Adrenal gland (tissue), 12 donors: Measurements from ENCODE around the gene SRGAP1. TPM values are rescaled to one million over a fixed set of nuclear protein-coding genes. Genes with fewer than 3 reads are reported as not detected.

ENCODE experiments used
- DNase-seq, 7 donors: peaks; one replicate each; pipeline ENCODE4 v3.0.0-alpha.2; 2019 to 2020
- H3K27ac ChIP-seq, 5 donors: fragments of 200-600 bp; sonication (generic) in 4 of 5; 1 replicate in 3 of 5; 2 replicates in 2 of 5; pipeline versions ENCODE4 v1.5.1 to v1.8.0; 2016 to 2020; ENCODE audit warnings: mild to moderate bottlenecking in 1 of 5
- H3K27me3 ChIP-seq: fragments of 200-600 bp; 2 replicates; pipeline ENCODE4 v1.8.0; 2021
- H3K36me3 ChIP-seq, 2 donors: fragments of 200-600 bp; replicated peaks in 1 of 2; 1 replicate in 1 of 2; 2 replicates in 1 of 2; pipeline versions ENCODE4 v1.5.1 to v1.8.0; 2018 to 2022
- H3K4me1 ChIP-seq, 2 donors: fragments of 200-600 bp; replicated peaks in 1 of 2; 1 replicate in 1 of 2; 2 replicates in 1 of 2; pipeline versions ENCODE4 v1.5.1 to v1.8.0; 2018 to 2021
- H3K4me3 ChIP-seq, 4 donors: fragments of 200-600 bp; sonication (generic) in 3 of 4; one replicate each; pipeline ENCODE4 v1.5.1; 2016 to 2018
- H3K9me3 ChIP-seq, 3 donors: fragments of 200-600 bp; sonication (generic) in 1 of 3; replicated peaks in 1 of 3; 1 replicate in 2 of 3; 2 replicates in 1 of 3; pipeline versions ENCODE4 v1.5.1 to v1.8.0; 2016 to 2021
- CTCF ChIP-seq, 6 experiments: fragments of 450-650 bp in 4 of 6; fragments of 200-600 bp in 2 of 6; sonication (generic) in 1 of 6; IDR thresholded peaks; 1 replicate in 5 of 6; 2 replicates in 1 of 6; pipeline versions ENCODE4 v1.5.1 to v1.8.0; 2016 to 2021; ENCODE audit warnings: antibody characterized with exemption in 6 of 6, mild to moderate bottlenecking in 2 of 6, moderate library complexity in 1 of 6
- POLR2A ChIP-seq, 2 donors: fragments of 450-650 bp; IDR thresholded peaks; one replicate each; pipeline ENCODE4 v1.6.1; 2017; ENCODE audit warnings: antibody characterized with exemption in 2 of 2, mild to moderate bottlenecking in 2 of 2, moderate library complexity in 1 of 2
- WGBS, 4 donors: extraction: QIAGEN DNeasy Blood & Tissue Kit in 2 of 4; methylation state at CpG; one replicate each; pipeline versions ENCODE4 v1.1.5 to v1.1.7; 2013 to 2017; 5-methylcytosine and 5-hydroxymethylcytosine counted together
- intact Hi-C, 2 donors: fragments of 100-400 bp; cut with DNase I; formaldehyde crosslinking; loops; one replicate each; pipeline versions ENCODE4 v1.14.1 to v1.15.0; 2022 to 2023
- polyA plus RNA-seq, 3 donors: library from polyadenylated mRNA; stranded (reverse); fragments of 200-250 nt in 2 of 3; fragments of 350-450 nt in 1 of 3; fragmentation: Illumina TruSeq in 1 of 3; extraction: RNeasy Lipid Tissue Mini Kit (QIAGEN cat#74804) in 1 of 3; gene quantifications; one replicate each; pipeline ENCODE4 v1.2.3, GENCODE V29; 2013 to 2014
- total RNA-seq, 9 donors: library from RNA; depleted of rRNA in 4 of 9; stranded (reverse); fragments of >200 nt in 4 of 9; fragments of 120-200 nt in 1 of 9; fragmentation: NEBNext Ultra II Directional in 1 of 9; extraction: Animal tissue kit (Norgen Biotek cat#: 25700) in 1 of 9; gene quantifications; one replicate each; pipeline versions ENCODE4 v1.1.0 to v1.2.4, GENCODE V29; 2013 to 2023
- donor health status: healthy with polysubstance abuse.
- donor health status: Bipolar disorder and iron deficiency.
- donor health status: DM: yes; HTN: yes; CAD: no.
- donor health status: DM: no; HTN: no; CAD: no.
- donor health status: DM: no; HTN: no; CAD: no.
- donor health status: DM: yes; HTN: yes; CAD: no.

SRGAP1 gene
- total and polyA plus RNA-seq, 12 donors = 2.4 to 35.6 (median 9.8) TPM

- Histone ChIP-seq H3K27ac (no peak overlapping the region), H3K9me3 (peaks cover 0 to 3% (median 0%) of the 10 kb centered on the region in 3 donors), H3K36me3 (no peaks in the 10 kb centered on the region), H3K27me3 (no peaks in the 10 kb centered on the region), H3K4me3 (no peak overlapping the region), H3K4me1 (no peaks in the 10 kb centered on the region)
- intact Hi-C loops = no loop called here
- TF ChIP-seq CTCF (IDR thresholded peaks at IDR 0.05) = no peak
- TF ChIP-seq POLR2A (IDR thresholded peaks at IDR 0.05) = no peak
- WGBS, 4 donors = 82 to 92% (median 86%) methylated on average over 3 of the region's 3 CpGs
- no peak for DNase-seq
Observed at GRCh38 chr12:63815482-63815852, 29.0 kb upstream of the SRGAP1 start.

- Histone ChIP-seq H3K36me3 (no peaks in the 10 kb centered on the region), H3K4me1 (no peaks in the 10 kb centered on the region), H3K9me3 (peaks cover 0 to 3% (median 0%) of the 10 kb centered on the region in 3 donors), H3K27me3 (no peaks in the 10 kb centered on the region), H3K27ac (no peak overlapping the region), H3K4me3 (no peak overlapping the region)
- no peak for DNase-seq
- intact Hi-C loops = no loop called here
- 73 to 81% (median 78%) methylated on average over 6 of the region's 6 CpGs for WGBS, 4 donors
- TF ChIP-seq POLR2A (IDR thresholded peaks at IDR 0.05) = no peak
- TF ChIP-seq CTCF (IDR thresholded peaks at IDR 0.05) = no peak
Observed at GRCh38 chr12:63816031-63816430, 28.5 kb upstream of the SRGAP1 start.

GRCh38 chr12:63820427-63820826 lies 24.1 kb upstream of the SRGAP1 start:
- no peaks in the 10 kb centered on the region for H3K27me3 ChIP-seq
- 64 to 91% (median 80%) methylated on average over 1 of the region's 1 CpG for WGBS, 4 donors
- no peak overlapping the region for H3K4me3 ChIP-seq
- peaks cover 0 to 3% (median 0%) of the 10 kb centered on the region in 3 donors for H3K9me3 ChIP-seq
- no peak for TF ChIP-seq POLR2A (IDR thresholded peaks at IDR 0.05)
- TF ChIP-seq CTCF (IDR thresholded peaks at IDR 0.05) = no peak
- H3K4me1 ChIP-seq = no peaks in the 10 kb centered on the region
- no peaks in the 10 kb centered on the region for H3K36me3 ChIP-seq
- intact Hi-C loops = loop anchor here in 1 of 2 donors (10.0 kb wide), 1 partner anchor 574 kb away; the partner anchor contains the start of gene C12orf56
- no peak for DNase-seq
- H3K27ac ChIP-seq = no peak overlapping the region

GRCh38 chr12:63821781-63822251 lies 22.7 kb upstream of the SRGAP1 start:
- H3K4me3 ChIP-seq = peak overlapping the region in 3 of 4 donors; percentile 6 to 44 (median 19)
- intact Hi-C loops = loop anchor here in 1 of 2 donors (10.0 kb wide), 1 partner anchor 573 kb away; the partner anchor contains the start of gene C12orf56
- no peak for TF ChIP-seq POLR2A (IDR thresholded peaks at IDR 0.05)
- no peak for TF ChIP-seq CTCF (IDR thresholded peaks at IDR 0.05)
- H3K9me3 ChIP-seq = peaks cover 0 to 3% (median 0%) of the 10 kb centered on the region in 3 donors
- no peaks in the 10 kb centered on the region for H3K4me1 ChIP-seq
- WGBS, 4 donors = 24 to 29% (median 26%) methylated on average over 32 to 38 of the region's 38 CpGs
- peak overlapping the region in 1 of 5 donors; percentile 31 for H3K27ac ChIP-seq
- peak in 2 of 7 donors; percentile 21 to 31 for DNase-seq
- no peaks in the 10 kb centered on the region for H3K27me3 ChIP-seq
- H3K36me3 ChIP-seq = no peaks in the 10 kb centered on the region
